ENCODE data around the gene SLC39A11. TPM values are rescaled to one million over a fixed set of nuclear protein-coding genes. Genes with fewer than 3 reads are reported as not detected.

The SLC39A11 gene
- total RNA-seq, 1 experiment from 2014 or later = 18.6 TPM

DNA sequence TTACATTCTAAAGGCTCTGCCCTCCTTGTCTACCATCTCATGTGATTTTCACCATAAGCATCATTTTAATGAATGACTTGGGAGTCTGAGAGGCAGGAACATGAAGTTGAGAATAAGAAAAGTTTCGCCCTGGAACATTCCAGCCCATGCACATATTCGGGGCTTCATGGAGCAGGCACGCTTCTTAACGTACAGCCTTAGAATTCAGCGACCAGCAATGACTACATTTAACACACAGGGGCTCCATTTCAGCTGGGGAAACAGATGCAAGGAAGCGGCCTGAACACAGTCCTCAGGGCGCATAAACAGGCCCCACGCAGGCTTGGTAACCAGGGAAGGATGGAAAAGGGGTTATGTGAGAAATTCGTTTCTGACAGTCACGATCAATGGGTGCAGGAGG, 357.4 kb downstream of the SLC39A11 start:
- intact Hi-C loops (cut with micrococcal nuclease; ENCODE audit: unreplicated experiment) = no loop called here
- DNase-seq (ENCODE audit: low spot score) = no peak
- Histone ChIP-seq H3K27me3 (replicated peaks; ENCODE audit: insufficient read depth, low read depth, low read length, poor library complexity) (no peaks in the 10 kb centered on the region), H3K4me1 (ENCODE audit: insufficient read depth, low read length, poor library complexity, severe bottlenecking) (no peaks in the 10 kb centered on the region), H3K36me3 (ENCODE audit: insufficient read depth, low read length, poor library complexity, severe bottlenecking) (no peaks in the 10 kb centered on the region), H3K4me3 (ENCODE audit: low read depth, low read length, poor library complexity, severe bottlenecking) (no peak overlapping the region), H3K9me3 (ENCODE audit: low read depth, low read length, poor library complexity, severe bottlenecking) (no peaks in the 10 kb centered on the region), H3K27ac (ENCODE audit: low read depth, low read length, poor library complexity, severe bottlenecking) (no peak overlapping the region)
- no TSS peak for BruUV-seq (replicated peaks)
- no peak for TF ChIP-seq EZH2 (IDR thresholded peaks at IDR 0.05; ENCODE audit: borderline replicate concordance, low read depth, low read length, poor library complexity, severe bottlenecking)
- TF ChIP-seq, protein P1, sequence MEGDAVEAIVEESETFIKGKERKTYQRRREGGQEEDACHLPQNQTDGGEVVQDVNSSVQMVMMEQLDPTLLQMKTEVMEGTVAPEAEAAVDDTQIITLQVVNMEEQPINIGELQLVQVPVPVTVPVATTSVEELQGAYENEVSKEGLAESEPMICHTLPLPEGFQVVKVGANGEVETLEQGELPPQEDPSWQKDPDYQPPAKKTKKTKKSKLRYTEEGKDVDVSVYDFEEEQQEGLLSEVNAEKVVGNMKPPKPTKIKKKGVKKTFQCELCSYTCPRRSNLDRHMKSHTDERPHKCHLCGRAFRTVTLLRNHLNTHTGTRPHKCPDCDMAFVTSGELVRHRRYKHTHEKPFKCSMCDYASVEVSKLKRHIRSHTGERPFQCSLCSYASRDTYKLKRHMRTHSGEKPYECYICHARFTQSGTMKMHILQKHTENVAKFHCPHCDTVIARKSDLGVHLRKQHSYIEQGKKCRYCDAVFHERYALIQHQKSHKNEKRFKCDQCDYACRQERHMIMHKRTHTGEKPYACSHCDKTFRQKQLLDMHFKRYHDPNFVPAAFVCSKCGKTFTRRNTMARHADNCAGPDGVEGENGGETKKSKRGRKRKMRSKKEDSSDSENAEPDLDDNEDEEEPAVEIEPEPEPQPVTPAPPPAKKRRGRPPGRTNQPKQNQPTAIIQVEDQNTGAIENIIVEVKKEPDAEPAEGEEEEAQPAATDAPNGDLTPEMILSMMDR (conservative IDR thresholded peaks at IDR 0.05; ENCODE audit: low read depth, low read length) = no peak
- ChIA-PET POLR2A (ENCODE audit: low non-redundant PET) (no interaction called here), CTCF (no interaction called here)

DNA sequence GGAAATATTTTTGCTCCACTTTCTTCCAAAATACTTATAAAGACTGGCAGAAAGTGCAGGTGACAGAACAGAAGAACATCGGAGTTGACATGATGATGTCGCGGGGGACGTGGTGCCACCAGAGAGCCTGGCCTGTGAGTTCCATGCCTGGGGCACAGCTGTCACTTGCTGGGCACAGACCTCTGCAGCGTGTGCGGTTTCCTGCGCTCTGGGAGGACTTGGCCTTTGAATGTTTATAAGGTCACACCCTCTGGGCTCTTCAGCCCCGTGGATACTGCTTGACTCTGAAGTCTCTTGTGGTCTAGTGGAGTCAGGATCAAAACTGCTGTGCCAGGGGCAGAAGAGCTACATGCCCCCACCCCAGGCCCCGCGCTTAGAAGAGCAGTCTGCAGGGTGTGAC, 357.9 kb downstream of the SLC39A11 start:
- CTCF ChIA-PET = no interaction called here

DNA sequence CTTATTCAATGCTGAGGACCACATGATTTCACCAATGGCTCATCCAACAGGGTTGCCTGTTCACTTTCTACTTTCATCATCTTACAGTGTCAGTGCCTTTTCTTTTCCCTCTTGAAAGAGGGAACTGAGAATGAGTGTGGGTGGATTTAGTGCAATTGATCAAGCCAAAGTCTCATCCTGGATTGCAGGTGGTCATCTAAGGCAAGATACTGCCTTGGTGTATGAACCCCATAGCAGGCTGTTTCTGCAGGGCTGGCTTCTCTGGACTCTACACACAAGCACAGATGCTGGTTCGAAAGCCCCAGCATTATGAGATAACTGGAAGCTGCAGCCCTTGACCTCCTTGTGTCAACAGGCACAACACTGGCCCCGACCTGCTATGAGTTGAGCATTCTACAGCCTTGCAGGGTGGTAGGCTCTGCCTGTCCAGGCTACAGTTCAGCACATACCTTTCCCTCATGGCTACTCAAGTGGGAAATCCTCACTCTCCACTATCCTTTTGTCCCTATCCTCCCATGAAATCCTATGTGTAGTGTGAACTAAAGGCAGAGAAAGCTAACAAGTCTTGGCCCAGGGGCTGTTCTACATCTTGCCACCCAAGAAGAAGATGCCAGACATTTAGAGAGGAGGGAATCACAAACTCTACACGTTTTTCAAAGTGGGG, 358.7 kb downstream of the SLC39A11 start:
- no TSS peak for BruUV-seq (replicated peaks)
- no peaks in the 10 kb centered on the region for H3K27me3 ChIP-seq (replicated peaks; ENCODE audit: insufficient read depth, low read depth, low read length, poor library complexity)
- POLR2A ChIA-PET (ENCODE audit: low non-redundant PET) = no interaction called here
- TF ChIP-seq EZH2 (IDR thresholded peaks at IDR 0.05; ENCODE audit: borderline replicate concordance, low read depth, low read length, poor library complexity, severe bottlenecking) = no peak
- TF ChIP-seq, protein P1 (conservative IDR thresholded peaks at IDR 0.05; ENCODE audit: low read depth, low read length) = no peak
- H3K4me3 ChIP-seq (ENCODE audit: low read depth, low read length, poor library complexity, severe bottlenecking) = no peak overlapping the region
- no peaks in the 10 kb centered on the region for H3K4me1 ChIP-seq (ENCODE audit: insufficient read depth, low read length, poor library complexity, severe bottlenecking)
- no peak for DNase-seq (ENCODE audit: low spot score)
- H3K36me3 ChIP-seq (ENCODE audit: insufficient read depth, low read length, poor library complexity, severe bottlenecking) = no peaks in the 10 kb centered on the region
- CTCF ChIA-PET = no interaction called here
- H3K27ac ChIP-seq (ENCODE audit: low read depth, low read length, poor library complexity, severe bottlenecking) = no peak overlapping the region
- intact Hi-C loops (cut with micrococcal nuclease; ENCODE audit: unreplicated experiment) = no loop called here
- H3K9me3 ChIP-seq (ENCODE audit: low read depth, low read length, poor library complexity, severe bottlenecking) = no peaks in the 10 kb centered on the region

More for the DNA sequence above, 357.9 kb downstream of the SLC39A11 start:
- Histone ChIP-seq H3K27ac (ENCODE audit: low read depth, low read length, poor library complexity, severe bottlenecking) (no peak overlapping the region), H3K27me3 (replicated peaks; ENCODE audit: insufficient read depth, low read depth, low read length, poor library complexity) (no peaks in the 10 kb centered on the region), H3K9me3 (ENCODE audit: low read depth, low read length, poor library complexity, severe bottlenecking) (no peaks in the 10 kb centered on the region), H3K4me3 (ENCODE audit: low read depth, low read length, poor library complexity, severe bottlenecking) (no peak overlapping the region), H3K36me3 (ENCODE audit: insufficient read depth, low read length, poor library complexity, severe bottlenecking) (no peaks in the 10 kb centered on the region), H3K4me1 (ENCODE audit: insufficient read depth, low read length, poor library complexity, severe bottlenecking) (no peaks in the 10 kb centered on the region)
- BruUV-seq (replicated peaks) = no TSS peak
- POLR2A ChIA-PET (ENCODE audit: low non-redundant PET) = no interaction called here
- no peak for TF ChIP-seq EZH2 (IDR thresholded peaks at IDR 0.05; ENCODE audit: borderline replicate concordance, low read depth, low read length, poor library complexity, severe bottlenecking)
- intact Hi-C loops (cut with micrococcal nuclease; ENCODE audit: unreplicated experiment) = no loop called here
- DNase-seq (ENCODE audit: low spot score) = no peak
